OCI-LY7 (cell line): ENCODE data around the gene MAP7D1.

ENCODE experiments used
- EZH2phosphoT487 ChIP-seq: fragments of 200-600 bp; sonication (generic); IDR thresholded peaks from 2 replicates; pipeline ENCODE4 v1.6.1; 2018; ENCODE audit warnings: low read depth, borderline replicate concordance, mild to moderate bottlenecking, mixed run types, antibody characterized with exemption, low read length, moderate library complexity, mixed read lengths
- TF ChIP-seq, protein P1 (sequence below): fragments of 200-600 bp; sonication (generic); conservative IDR thresholded peaks from 2 replicates; pipeline ENCODE4 v1.5.1; 2014; ENCODE audit warnings: mild to moderate bottlenecking, antibody characterized with exemption, low read length, moderate library complexity, mixed read lengths

GRCh38 chr1:36154335-36154734, 1.6 kb upstream of the MAP7D1 start:
- TF ChIP-seq, protein P1, sequence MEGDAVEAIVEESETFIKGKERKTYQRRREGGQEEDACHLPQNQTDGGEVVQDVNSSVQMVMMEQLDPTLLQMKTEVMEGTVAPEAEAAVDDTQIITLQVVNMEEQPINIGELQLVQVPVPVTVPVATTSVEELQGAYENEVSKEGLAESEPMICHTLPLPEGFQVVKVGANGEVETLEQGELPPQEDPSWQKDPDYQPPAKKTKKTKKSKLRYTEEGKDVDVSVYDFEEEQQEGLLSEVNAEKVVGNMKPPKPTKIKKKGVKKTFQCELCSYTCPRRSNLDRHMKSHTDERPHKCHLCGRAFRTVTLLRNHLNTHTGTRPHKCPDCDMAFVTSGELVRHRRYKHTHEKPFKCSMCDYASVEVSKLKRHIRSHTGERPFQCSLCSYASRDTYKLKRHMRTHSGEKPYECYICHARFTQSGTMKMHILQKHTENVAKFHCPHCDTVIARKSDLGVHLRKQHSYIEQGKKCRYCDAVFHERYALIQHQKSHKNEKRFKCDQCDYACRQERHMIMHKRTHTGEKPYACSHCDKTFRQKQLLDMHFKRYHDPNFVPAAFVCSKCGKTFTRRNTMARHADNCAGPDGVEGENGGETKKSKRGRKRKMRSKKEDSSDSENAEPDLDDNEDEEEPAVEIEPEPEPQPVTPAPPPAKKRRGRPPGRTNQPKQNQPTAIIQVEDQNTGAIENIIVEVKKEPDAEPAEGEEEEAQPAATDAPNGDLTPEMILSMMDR, result no peak
- no peak for TF ChIP-seq EZH2phosphoT487
